HG02642 (cell line): ENCODE results near the gene COL18A1.

ENCODE experiments used
- ATAC-seq: cut with Tn5 transposase; IDR thresholded peaks from one replicate; pipeline ENCODE4 v1.9.1; 2021; ENCODE audit warnings: mild to moderate bottlenecking; ENCODE audit not compliant: unreplicated experiment, poor library complexity

Gene COL18A1

GRCh38 chr21:45449658-45450422 lies 44.9 kb downstream of the COL18A1 start:
- ATAC-seq, result no peak

DNA sequence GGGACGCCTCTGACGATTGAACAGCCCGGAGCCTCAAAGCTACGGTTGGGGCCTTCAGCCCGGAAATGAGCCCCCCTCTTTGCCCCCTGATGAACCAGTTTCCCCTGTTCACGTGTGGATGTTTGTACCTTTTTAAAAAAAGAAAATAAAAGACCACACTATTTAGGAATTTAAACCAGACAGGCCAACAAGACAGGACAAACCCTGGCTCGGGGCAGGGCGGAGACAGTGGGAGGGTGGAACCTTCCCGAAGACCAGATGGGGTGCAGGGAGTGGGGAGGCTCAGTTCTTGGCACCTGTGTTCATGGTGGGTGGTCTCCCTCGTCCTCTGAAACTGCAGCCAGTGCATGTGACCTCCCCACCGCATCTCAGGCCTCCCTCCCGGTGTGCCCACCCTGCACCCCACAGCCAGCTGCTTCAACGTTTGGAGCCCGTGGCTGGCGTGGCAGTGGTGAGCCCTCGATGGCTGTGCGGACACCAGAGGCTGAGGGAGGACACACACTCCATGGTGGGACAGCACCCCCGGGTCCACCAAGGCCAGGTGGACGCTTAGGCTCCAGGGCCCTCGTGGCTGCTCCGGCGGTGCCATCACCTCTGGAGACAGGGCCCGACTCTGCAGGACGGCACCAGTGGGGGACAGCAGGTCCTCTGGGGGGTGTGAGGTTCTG lies 45.6 kb downstream of the COL18A1 start:
- no peak for ATAC-seq

DNA sequence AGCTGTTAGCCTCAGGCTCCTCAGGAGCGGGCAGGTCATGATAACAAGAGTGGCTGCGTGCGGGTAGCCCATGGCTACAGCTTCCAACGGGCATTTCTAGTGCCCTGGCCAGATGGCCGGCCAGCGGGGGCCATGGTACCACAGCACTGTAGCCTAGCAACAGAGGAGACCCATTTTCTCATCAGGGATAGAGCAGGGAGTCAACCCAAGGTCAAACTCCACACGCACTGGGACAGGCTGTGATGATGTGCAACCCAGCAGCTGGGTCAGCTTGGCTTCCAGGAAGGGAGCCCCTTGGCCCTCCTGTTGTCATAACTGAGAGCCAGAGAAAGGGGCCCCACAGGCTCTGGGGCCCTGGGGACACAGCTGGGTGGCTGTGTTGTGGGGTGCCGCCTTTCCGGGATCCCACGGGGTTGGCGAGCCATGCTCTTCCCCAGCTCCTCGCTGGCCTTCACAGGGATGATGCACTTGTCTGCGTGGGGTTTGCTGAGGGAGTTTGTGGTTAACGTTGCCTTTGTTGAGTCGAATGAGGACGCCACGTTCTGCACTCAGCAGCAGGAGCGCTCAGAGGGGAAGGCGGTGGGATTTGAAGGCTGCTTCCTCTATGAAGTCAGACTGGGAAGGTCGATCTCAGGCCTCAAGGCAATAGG lies 46.3 kb downstream of the COL18A1 start:
- ATAC-seq, result no peak

- ATAC-seq, result no peak
Measured at GRCh38 chr21:45451771-45452182, 46.8 kb downstream of the COL18A1 start.

GRCh38 chr21:45452696-45453307 lies 47.8 kb downstream of the COL18A1 start:
- ATAC-seq, result no peak

- ATAC-seq, result no peak
Measured at GRCh38 chr21:45453308-45453950, 48.5 kb downstream of the COL18A1 start.

- ATAC-seq, result no peak
Measured at GRCh38 chr21:45454060-45454925, 49.3 kb downstream of the COL18A1 start.

- ATAC-seq, result no peak
Measured at GRCh38 chr21:45454926-45455673, 50.1 kb downstream of the COL18A1 start.

GRCh38 chr21:45455674-45456583 lies 51.0 kb downstream of the COL18A1 start:
- no peak for ATAC-seq

GRCh38 chr21:45456584-45457160 lies 51.7 kb downstream of the COL18A1 start:
- ATAC-seq, result no peak

- no peak for ATAC-seq
Measured at GRCh38 chr21:45457161-45457831, 52.3 kb downstream of the COL18A1 start.

DNA sequence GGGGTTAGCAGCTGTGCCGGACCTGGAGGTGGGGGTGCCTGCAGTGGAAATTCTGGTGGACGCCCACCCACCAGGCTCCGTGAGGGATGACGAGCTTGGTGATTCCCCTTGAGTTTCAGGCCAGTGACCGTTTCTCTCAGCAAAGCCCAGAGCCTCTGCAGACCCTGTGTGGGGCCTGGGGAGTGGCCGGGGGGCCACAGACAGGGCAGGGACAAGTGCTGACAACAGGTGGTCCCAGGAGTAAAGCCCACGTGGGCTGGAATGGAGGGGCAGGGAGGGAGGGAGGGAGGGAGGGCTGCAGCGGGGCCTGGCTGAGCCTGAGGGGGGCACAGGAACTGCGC lies 52.8 kb downstream of the COL18A1 start:
- no peak for ATAC-seq

- ATAC-seq, result no peak
Measured at GRCh38 chr21:45458281-45459170, 53.6 kb downstream of the COL18A1 start.

DNA sequence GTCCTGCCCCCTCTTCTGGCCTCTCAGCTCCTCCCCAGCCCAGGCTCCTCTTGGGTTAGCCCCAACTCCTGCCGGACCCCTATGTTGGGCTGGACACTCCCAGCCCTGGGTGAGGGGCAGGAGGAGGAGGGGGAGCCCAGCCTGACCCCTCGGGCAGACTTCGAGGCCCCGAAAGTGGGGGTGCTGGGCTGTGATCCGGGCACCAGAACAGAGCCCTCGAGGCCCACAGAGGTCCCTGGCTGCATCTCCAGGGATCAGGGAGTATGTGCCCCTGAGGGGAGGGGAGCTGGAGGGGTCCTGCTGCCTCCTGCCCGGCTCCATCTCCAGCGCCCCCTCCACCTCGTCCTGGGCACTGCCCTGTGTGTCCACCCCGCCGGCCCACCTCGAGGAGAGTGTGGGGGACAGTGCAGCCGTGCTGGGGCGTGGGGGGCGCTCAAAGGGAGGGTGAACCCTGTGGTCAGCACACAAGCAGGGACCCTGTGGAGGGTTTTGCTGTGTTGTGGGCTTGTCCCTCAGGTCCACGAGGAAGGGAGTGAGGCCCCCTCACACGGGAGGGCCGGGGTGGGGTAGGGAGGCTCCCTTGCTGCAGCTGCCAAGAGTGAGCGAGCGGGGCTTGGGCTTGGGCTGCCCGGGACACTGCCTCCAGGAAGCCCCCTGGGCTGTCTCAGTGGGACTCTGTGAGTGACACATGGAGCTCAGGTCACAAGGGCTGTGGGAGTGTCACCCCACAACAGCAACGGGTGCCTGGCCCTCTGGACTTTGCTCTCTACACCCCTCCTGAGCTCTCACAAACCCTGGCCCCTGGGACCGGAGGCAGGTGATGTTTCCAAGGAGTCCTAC lies 54.4 kb downstream of the COL18A1 start:
- no peak for ATAC-seq

- ATAC-seq, result no peak
Measured at GRCh38 chr21:45460011-45460565, 55.1 kb downstream of the COL18A1 start.
